ENCODE measurements around the gene MBOAT2. TPM values are rescaled to one million over a fixed set of nuclear protein-coding genes. Genes with fewer than 3 reads are reported as not detected.

Gene MBOAT2
- total and polyA plus RNA-seq, 2 donors (not counting 1 experiment from before 2014, with no cell fraction given) = 0.24 to 1.3 TPM

DNA sequence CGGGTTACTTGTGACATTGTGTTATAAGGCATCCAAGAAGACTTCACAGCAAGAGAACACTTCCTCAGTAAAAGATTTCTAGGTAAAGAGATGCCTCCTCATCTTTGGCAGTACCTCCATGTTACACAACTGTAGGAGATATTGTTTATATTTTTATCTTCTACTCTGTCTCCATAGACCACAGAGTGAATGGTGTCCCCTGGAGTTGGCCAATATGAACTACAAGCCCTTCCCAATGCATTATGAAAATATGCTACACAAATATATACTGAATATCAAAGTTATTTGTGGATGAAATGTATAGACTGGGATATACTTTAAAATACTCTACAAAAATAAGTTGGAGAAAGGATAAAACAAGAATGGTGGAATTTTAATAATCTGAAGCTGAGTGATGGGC lies 46.7 kb downstream of the MBOAT2 start:
- Histone ChIP-seq H3K4me3 (ENCODE audit: control extremely low read depth in 1 of 5, extremely low read depth in 1 of 5, insufficient read depth in 1 of 5, low read depth in 2 of 5, low read length in 4 of 5) (no peak overlapping the region), H3K4me2 (replicated peaks; ENCODE audit: low read depth, low read length, poor library complexity, severe bottlenecking) (no peak overlapping the region), H3K27ac (ENCODE audit: low read length in 2 of 2) (no peak overlapping the region), H3K4me1 (ENCODE audit: control insufficient read depth in 2 of 2, insufficient read depth in 2 of 2, low read length in 2 of 2) (no peaks in the 10 kb centered on the region), H3K9ac (ENCODE audit: low read length) (no peak overlapping the region), H3K27me3 (replicated peaks in 1 of 4; ENCODE audit: control extremely low read depth in 1 of 4, control insufficient read depth in 3 of 4, insufficient read depth in 4 of 4, low read length in 3 of 4) (no peaks in the 10 kb centered on the region), H3K79me2 (ENCODE audit: control insufficient read depth, insufficient read depth, low read length) (no peaks in the 10 kb centered on the region), H3K9me3 (ENCODE audit: control extremely low read depth in 1 of 3, control insufficient read depth in 2 of 3, insufficient read depth in 1 of 3, low read length in 2 of 3) (peaks cover 0 to 16% (median 13%) of the 10 kb centered on the region in 3 donors), H2AFZ (ENCODE audit: insufficient read depth, low read depth, low read length, poor library complexity, severe bottlenecking) (no peak overlapping the region), H4K20me1 (ENCODE audit: control insufficient read depth, insufficient read depth, low read length, poor library complexity, severe bottlenecking) (no peaks in the 10 kb centered on the region), H3K36me3 (replicated peaks in 1 of 2; ENCODE audit: control extremely low read depth in 1 of 2, control insufficient read depth in 1 of 2, extremely low read depth in 1 of 2, insufficient read depth in 2 of 2, low read length in 1 of 2) (no peaks in the 10 kb centered on the region)
- no CpG with 5 or more reads among the region's 1 CpG for WGBS (ENCODE audit: insufficient coverage)
- ChIA-PET CTCF (no interaction called here), POLR2A (no interaction called here)
- TF ChIP-seq EZH2 (IDR thresholded peaks at IDR 0.05; ENCODE audit: borderline replicate concordance, insufficient read depth, low read depth, low read length, poor library complexity, severe bottlenecking) = no peak
- TF ChIP-seq CTCF (IDR thresholded peaks at IDR 0.05) = no peak
- H3K9me3 Mint-ChIP-seq (ENCODE audit: insufficient read depth) = peaks cover 18% of the 10 kb centered on the region
- H3K27me3 Mint-ChIP-seq = peaks cover 14% of the 10 kb centered on the region
- H3K4me1 Mint-ChIP-seq = no peaks in the 10 kb centered on the region
- ATAC-seq (ENCODE audit: low read depth) (no peak), DNase-seq (no peak)
- H3K27ac Mint-ChIP-seq = no peak overlapping the region
- intact Hi-C loops (cut with micrococcal nuclease) = no loop called here
- no peak overlapping the region for H3K4me3 Mint-ChIP-seq

DNA sequence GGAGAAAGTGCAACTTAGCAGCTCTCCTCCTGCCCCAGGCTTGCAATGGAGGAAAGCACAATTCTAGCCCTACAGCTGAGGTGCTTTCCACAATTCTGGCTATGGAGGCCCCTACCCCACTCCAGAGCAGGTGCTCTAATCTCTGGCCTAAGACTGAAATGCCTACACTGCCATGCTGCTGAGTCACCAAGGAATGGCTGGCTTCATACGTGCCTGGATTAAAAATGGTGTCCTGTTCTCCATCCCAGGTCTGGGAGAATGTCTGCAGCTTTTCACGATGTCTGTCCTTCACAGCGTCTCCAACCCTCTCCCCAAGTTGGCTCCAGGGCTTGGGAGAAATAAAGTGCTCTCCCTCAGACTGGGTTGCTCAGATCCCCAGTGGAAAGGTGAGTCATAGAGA lies 48.5 kb downstream of the MBOAT2 start:
- Mint-ChIP-seq H3K27me3 (peaks cover 18% of the 10 kb centered on the region), H3K4me3 (no peak overlapping the region), H3K4me1 (no peaks in the 10 kb centered on the region), H3K27ac (no peak overlapping the region), H3K9me3 (ENCODE audit: insufficient read depth) (peaks cover 18% of the 10 kb centered on the region)
- H3K36me3 ChIP-seq (replicated peaks in 1 of 2; ENCODE audit: control extremely low read depth in 1 of 2, control insufficient read depth in 1 of 2, extremely low read depth in 1 of 2, insufficient read depth in 2 of 2, low read length in 1 of 2) = no peaks in the 10 kb centered on the region
- H3K9me3 ChIP-seq (ENCODE audit: control extremely low read depth in 1 of 3, control insufficient read depth in 2 of 3, insufficient read depth in 1 of 3, low read length in 2 of 3) = peaks cover 0 to 17% (median 16%) of the 10 kb centered on the region in 3 donors
- no peak overlapping the region for H2AFZ ChIP-seq (ENCODE audit: insufficient read depth, low read depth, low read length, poor library complexity, severe bottlenecking)
- no peaks in the 10 kb centered on the region for H3K79me2 ChIP-seq (ENCODE audit: control insufficient read depth, insufficient read depth, low read length)
- no peaks in the 10 kb centered on the region for H4K20me1 ChIP-seq (ENCODE audit: control insufficient read depth, insufficient read depth, low read length, poor library complexity, severe bottlenecking)
- H3K27me3 ChIP-seq (replicated peaks in 1 of 4; ENCODE audit: control extremely low read depth in 1 of 4, control insufficient read depth in 3 of 4, insufficient read depth in 4 of 4, low read length in 3 of 4) = no peaks in the 10 kb centered on the region
- H3K4me1 ChIP-seq (ENCODE audit: control insufficient read depth in 2 of 2, insufficient read depth in 2 of 2, low read length in 2 of 2) = no peaks in the 10 kb centered on the region
- no peak overlapping the region for H3K4me2 ChIP-seq (replicated peaks; ENCODE audit: low read depth, low read length, poor library complexity, severe bottlenecking)
- ChIA-PET CTCF (no interaction called here), POLR2A (no interaction called here)
- H3K27ac ChIP-seq (ENCODE audit: low read length in 2 of 2) = no peak overlapping the region
- no peak for TF ChIP-seq EZH2 (IDR thresholded peaks at IDR 0.05; ENCODE audit: borderline replicate concordance, insufficient read depth, low read depth, low read length, poor library complexity, severe bottlenecking)
- TF ChIP-seq CTCF (IDR thresholded peaks at IDR 0.05) = no peak
- ATAC-seq (ENCODE audit: low read depth) (no peak), DNase-seq (no peak)
- intact Hi-C loops (cut with micrococcal nuclease) = no loop called here
- H3K9ac ChIP-seq (ENCODE audit: low read length) = no peak overlapping the region
- WGBS (ENCODE audit: insufficient coverage) = 100% methylated on average over 1 of the region's 3 CpGs
- no peak overlapping the region for H3K4me3 ChIP-seq (ENCODE audit: control extremely low read depth in 1 of 5, extremely low read depth in 1 of 5, insufficient read depth in 1 of 5, low read depth in 2 of 5, low read length in 4 of 5)

Data from B cell (primary cell).